K562 (cell line): ENCODE data around the gene DEF6. TPM values are rescaled to one million over a fixed set of nuclear protein-coding genes. Genes with fewer than 3 reads are reported as not detected.

Experiments used
- BCOR ChIP-seq: fragments of 450-650 bp; IDR thresholded peaks from 2 replicates; pipeline ENCODE4 v1.6.1; 2016
- CHCHD3 ChIP-seq: fragments of 250-450 bp; sonication (Bioruptor Pico); IDR thresholded peaks from 2 replicates; pipeline ENCODE4 v2.1.2; 2022; ENCODE audit warnings: mild to moderate bottlenecking
- DIDO1 ChIP-seq: fragments of 450-650 bp; IDR thresholded peaks from 2 replicates; pipeline ENCODE4 v1.6.1; 2016; ENCODE audit warnings: low read depth, missing biosample characterization, missing genetic modification characterization
- GATAD2A ChIP-seq: fragments of 450-650 bp; IDR thresholded peaks from 2 replicates; pipeline ENCODE4 v1.6.1; 2017
- JUN ChIP-seq, 2 experiments: sonication (generic) in 1 of 2; formaldehyde crosslinking in 1 of 2; IDR thresholded peaks; 2 replicates each; pipeline versions ENCODE4 v1.6.1 to v1.8.0; 2012 to 2022; ENCODE audit warnings: borderline replicate concordance in 2 of 2, mild to moderate bottlenecking in 2 of 2, improper control_type of control experiment in 1 of 2, low read depth in 1 of 2, low read length in 1 of 2, missing genetic modification reagents in 1 of 2
- MBD2 ChIP-seq: sonication (generic); IDR thresholded peaks from 2 replicates; pipeline ENCODE4 v1.6.1; 2016; ENCODE audit warnings: low read depth, borderline replicate concordance
- POLR2H ChIP-seq: IDR thresholded peaks from 2 replicates; pipeline ENCODE4 v1.6.1; 2016; ENCODE audit warnings: missing genetic modification characterization, low read depth, mild to moderate bottlenecking, control low read depth, missing compliant biosample characterization, moderate library complexity
- SIX5 ChIP-seq, 2 experiments: IDR thresholded peaks; 2 replicates each; pipeline ENCODE4 v1.6.1; 2011; ENCODE audit warnings: low read length in 2 of 2, borderline replicate concordance in 1 of 2, low read depth in 1 of 2, mild to moderate bottlenecking in 1 of 2, moderate library complexity in 1 of 2; ENCODE audit not compliant: insufficient read depth in 1 of 2
- SLC30A9 ChIP-seq: fragments of 250-450 bp; sonication (Bioruptor Pico); IDR thresholded peaks from 2 replicates; pipeline ENCODE4 v1.8.0; 2022; ENCODE audit warnings: mild to moderate bottlenecking, moderate library complexity
- STAG1 ChIP-seq: sonication (generic); formaldehyde crosslinking; IDR thresholded peaks from 2 replicates; pipeline ENCODE4 v1.5.0; 2020; ENCODE audit warnings: missing genetic modification reagents, borderline replicate concordance
- TAF9B ChIP-seq: fragments of 450-650 bp; IDR thresholded peaks from 2 replicates; pipeline ENCODE4 v1.6.1; 2018; ENCODE audit warnings: mild to moderate bottlenecking; ENCODE audit not compliant: partially characterized antibody
- TARDBP ChIP-seq: fragments of 450-650 bp; IDR thresholded peaks from 2 replicates; pipeline ENCODE4 v1.6.1; 2016
- TCFL5 ChIP-seq: fragments of 250-450 bp; sonication (Bioruptor Pico); conservative IDR thresholded peaks from 2 replicates; pipeline ENCODE4 v1.6.1; 2021; ENCODE audit warnings: mild to moderate bottlenecking, moderate library complexity, matching md5 sums
- XRCC5 ChIP-seq: fragments of 200-400 bp; formaldehyde crosslinking; IDR thresholded peaks from 2 replicates; pipeline ENCODE4 v1.6.1; 2017; ENCODE audit warnings: low read depth, mild to moderate bottlenecking, low read length
- ZNF253 ChIP-seq: fragments of 250-450 bp; sonication (Bioruptor Pico); conservative IDR thresholded peaks from 2 replicates; pipeline ENCODE4 v1.6.1; 2021; ENCODE audit warnings: mild to moderate bottlenecking
- ZNF324 ChIP-seq: fragments of 250-450 bp; sonication (Bioruptor Pico); IDR thresholded peaks from 2 replicates; pipeline ENCODE4 v1.4.0; 2020; ENCODE audit warnings: mild to moderate bottlenecking
- ZNF445 ChIP-seq: fragments of 250-450 bp; sonication (Bioruptor Pico); IDR thresholded peaks from 2 replicates; pipeline ENCODE4 v1.4.0; 2020; ENCODE audit warnings: low read depth, mild to moderate bottlenecking, moderate library complexity
- ZNF507 ChIP-seq: conservative IDR thresholded peaks from 2 replicates; pipeline ENCODE4 v1.6.1; 2017; ENCODE audit warnings: missing genetic modification characterization, missing compliant biosample characterization
- polyA plus RNA-seq, 8 experiments: library from polyadenylated mRNA; depleted of rRNA in 4 of 8; stranded (reverse) in 5 of 8; unstranded in 3 of 8; fragments of >200 nt; fragmentation: Nextera tagmentation in 2 of 8; fragmentation: Illumina TruSeq in 1 of 8; extraction: Ambion mirVana in 2 of 8; extraction: Trizol in 1 of 8; gene quantifications; 2 replicates each; pipeline versions ENCODE4 v1.2.1 to v1.2.3, GENCODE V29; 2011 to 2014; ENCODE audit warnings: inconsistent platforms in 1 of 8, missing spikeins in 1 of 8
- total RNA-seq, 7 experiments: library from RNA; depleted of rRNA in 6 of 7; stranded (reverse); fragments of >200 nt in 6 of 7; fragmentation: Illumina TruSeq in 2 of 7; extraction: Trizol in 2 of 7; gene quantifications; 2 replicates each; pipeline versions ENCODE4 v1.2.1 to v1.2.3, GENCODE V29; 2011 to 2021; ENCODE audit warnings: low replicate concordance in 1 of 7
- TF ChIP-seq, protein P1 (sequence below): IDR thresholded peaks from 2 replicates; pipeline ENCODE4 v1.6.1; 2011; ENCODE audit warnings: borderline replicate concordance, low read depth, mild to moderate bottlenecking, moderate library complexity, low read length; ENCODE audit not compliant: insufficient read depth, poor library complexity, severe bottlenecking
- TF ChIP-seq, protein P2 (sequence below), 2 experiments: fragments of 450-650 bp; conservative IDR thresholded peaks; 2 replicates each; pipeline ENCODE4 v1.6.1; 2017; ENCODE audit warnings: mild to moderate bottlenecking in 2 of 2, moderate library complexity in 2 of 2
- TF ChIP-seq, protein P3 (sequence below): sonication (generic); formaldehyde crosslinking; IDR thresholded peaks from 2 replicates; pipeline ENCODE4 v1.8.0; 2022; ENCODE audit warnings: mild to moderate bottlenecking, missing genetic modification reagents

The DEF6 gene
- total and polyA plus RNA-seq, 9 of the 15 experiments (the other 6 are each of a cell fraction or from before 2014, with no cell fraction given): 1.3 to 44.6 (median 22.7) TPM

DNA sequence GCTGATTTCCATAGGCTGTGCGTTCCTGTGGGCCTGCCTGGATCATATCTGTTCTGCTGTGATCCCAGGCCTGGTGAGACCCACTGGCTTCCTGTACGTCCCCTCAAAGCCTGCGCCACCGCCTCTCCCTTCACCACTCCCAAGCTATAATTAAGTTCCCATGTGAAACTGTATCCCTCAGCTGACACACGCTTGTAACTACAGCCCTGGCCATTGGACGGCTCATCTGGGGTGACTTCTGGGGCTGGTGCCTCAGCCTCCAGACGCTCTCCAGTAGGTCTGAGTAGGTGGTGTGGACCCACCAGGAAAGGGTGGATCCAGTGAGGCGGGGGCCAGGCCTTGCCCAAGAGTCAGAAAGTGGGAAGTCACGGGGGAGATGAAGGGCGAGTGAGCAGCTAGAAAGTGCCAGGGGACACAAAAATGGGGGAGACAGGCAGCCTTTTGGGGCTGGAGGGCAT, 65.7 kb downstream of the DEF6 start (continued):
- TF ChIP-seq, protein P1, sequence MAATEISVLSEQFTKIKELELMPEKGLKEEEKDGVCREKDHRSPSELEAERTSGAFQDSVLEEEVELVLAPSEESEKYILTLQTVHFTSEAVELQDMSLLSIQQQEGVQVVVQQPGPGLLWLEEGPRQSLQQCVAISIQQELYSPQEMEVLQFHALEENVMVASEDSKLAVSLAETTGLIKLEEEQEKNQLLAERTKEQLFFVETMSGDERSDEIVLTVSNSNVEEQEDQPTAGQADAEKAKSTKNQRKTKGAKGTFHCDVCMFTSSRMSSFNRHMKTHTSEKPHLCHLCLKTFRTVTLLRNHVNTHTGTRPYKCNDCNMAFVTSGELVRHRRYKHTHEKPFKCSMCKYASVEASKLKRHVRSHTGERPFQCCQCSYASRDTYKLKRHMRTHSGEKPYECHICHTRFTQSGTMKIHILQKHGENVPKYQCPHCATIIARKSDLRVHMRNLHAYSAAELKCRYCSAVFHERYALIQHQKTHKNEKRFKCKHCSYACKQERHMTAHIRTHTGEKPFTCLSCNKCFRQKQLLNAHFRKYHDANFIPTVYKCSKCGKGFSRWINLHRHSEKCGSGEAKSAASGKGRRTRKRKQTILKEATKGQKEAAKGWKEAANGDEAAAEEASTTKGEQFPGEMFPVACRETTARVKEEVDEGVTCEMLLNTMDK: no peak
- TF ChIP-seq JUN (IDR thresholded peaks at IDR 0.05; ENCODE audit: borderline replicate concordance, low read depth, low read length) (0 out of 2 replicates have a peak, but pooled peaks have one; percentile 22), JUN (CRISPR knock-in tag; IDR thresholded peaks at IDR 0.05; ENCODE audit: borderline replicate concordance) (no peak), SIX5 (IDR thresholded peaks at IDR 0.05; ENCODE audit: borderline replicate concordance in 1 of 2, insufficient read depth in 1 of 2, low read depth in 1 of 2, low read length in 2 of 2) (no peak), XRCC5 (0 out of 2 replicates have a peak, but pooled peaks have one; percentile 39), STAG1 (CRISPR knock-in tag) (no peak), ZNF507 (tag) (no peak), ZNF253 (CRISPR knock-in tag) (no peak), SLC30A9 (no peak), TAF9B (peak; percentile 83), ZNF445 (no peak), CHCHD3 (no peak), BCOR (0 out of 2 replicates have a peak, but pooled peaks have one; percentile 6), GATAD2A (no peak), DIDO1 (tag) (0 out of 2 replicates have a peak, but pooled peaks have one; percentile 51), ZNF324 (no peak), MBD2 (peak; percentile 87), TARDBP (0 out of 2 replicates have a peak, but pooled peaks have one; percentile 44), TCFL5 (CRISPR knock-in tag) (no peak), POLR2H (tag) (peak; percentile 93)
- TF ChIP-seq, protein P2, sequence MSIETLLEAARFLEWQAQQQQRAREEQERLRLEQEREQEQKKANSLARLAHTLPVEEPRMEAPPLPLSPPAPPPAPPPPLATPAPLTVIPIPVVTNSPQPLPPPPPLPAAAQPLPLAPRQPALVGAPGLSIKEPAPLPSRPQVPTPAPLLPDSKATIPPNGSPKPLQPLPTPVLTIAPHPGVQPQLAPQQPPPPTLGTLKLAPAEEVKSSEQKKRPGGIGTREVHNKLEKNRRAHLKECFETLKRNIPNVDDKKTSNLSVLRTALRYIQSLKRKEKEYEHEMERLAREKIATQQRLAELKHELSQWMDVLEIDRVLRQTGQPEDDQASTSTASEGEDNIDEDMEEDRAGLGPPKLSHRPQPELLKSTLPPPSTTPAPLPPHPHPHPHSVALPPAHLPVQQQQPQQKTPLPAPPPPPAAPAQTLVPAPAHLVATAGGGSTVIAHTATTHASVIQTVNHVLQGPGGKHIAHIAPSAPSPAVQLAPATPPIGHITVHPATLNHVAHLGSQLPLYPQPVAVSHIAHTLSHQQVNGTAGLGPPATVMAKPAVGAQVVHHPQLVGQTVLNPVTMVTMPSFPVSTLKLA (conservative IDR thresholded peaks at IDR 0.05): peak; percentile 22 to 82
- TF ChIP-seq, protein P3, sequence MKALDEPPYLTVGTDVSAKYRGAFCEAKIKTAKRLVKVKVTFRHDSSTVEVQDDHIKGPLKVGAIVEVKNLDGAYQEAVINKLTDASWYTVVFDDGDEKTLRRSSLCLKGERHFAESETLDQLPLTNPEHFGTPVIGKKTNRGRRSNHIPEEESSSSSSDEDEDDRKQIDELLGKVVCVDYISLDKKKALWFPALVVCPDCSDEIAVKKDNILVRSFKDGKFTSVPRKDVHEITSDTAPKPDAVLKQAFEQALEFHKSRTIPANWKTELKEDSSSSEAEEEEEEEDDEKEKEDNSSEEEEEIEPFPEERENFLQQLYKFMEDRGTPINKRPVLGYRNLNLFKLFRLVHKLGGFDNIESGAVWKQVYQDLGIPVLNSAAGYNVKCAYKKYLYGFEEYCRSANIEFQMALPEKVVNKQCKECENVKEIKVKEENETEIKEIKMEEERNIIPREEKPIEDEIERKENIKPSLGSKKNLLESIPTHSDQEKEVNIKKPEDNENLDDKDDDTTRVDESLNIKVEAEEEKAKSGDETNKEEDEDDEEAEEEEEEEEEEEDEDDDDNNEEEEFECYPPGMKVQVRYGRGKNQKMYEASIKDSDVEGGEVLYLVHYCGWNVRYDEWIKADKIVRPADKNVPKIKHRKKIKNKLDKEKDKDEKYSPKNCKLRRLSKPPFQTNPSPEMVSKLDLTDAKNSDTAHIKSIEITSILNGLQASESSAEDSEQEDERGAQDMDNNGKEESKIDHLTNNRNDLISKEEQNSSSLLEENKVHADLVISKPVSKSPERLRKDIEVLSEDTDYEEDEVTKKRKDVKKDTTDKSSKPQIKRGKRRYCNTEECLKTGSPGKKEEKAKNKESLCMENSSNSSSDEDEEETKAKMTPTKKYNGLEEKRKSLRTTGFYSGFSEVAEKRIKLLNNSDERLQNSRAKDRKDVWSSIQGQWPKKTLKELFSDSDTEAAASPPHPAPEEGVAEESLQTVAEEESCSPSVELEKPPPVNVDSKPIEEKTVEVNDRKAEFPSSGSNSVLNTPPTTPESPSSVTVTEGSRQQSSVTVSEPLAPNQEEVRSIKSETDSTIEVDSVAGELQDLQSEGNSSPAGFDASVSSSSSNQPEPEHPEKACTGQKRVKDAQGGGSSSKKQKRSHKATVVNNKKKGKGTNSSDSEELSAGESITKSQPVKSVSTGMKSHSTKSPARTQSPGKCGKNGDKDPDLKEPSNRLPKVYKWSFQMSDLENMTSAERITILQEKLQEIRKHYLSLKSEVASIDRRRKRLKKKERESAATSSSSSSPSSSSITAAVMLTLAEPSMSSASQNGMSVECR (CRISPR knock-in tag): no peak
